ENCODE results near the gene RGS21.
"Not testable (repeated sequence)": the region's sequence is repeated elsewhere in the genome, so short reads cannot be mapped to it uniquely, and the experiment has no call there.

RGS21 gene

GRCh38 chr1:192316942-192317450 is at the start of gene RGS21:
Gene RGS21, plus strand, starts transcription at chr1:192316992. Its CDS starts 26,045 bp downstream, at chr1:192343037.
- no peak for DNase-seq

- DNase-seq: no peak
Observed at GRCh38 chr1:192268468-192269052, 48.2 kb upstream of the RGS21 start.

- no peak for DNase-seq
Observed at GRCh38 chr1:192270398-192270797, 46.4 kb upstream of the RGS21 start.

GRCh38 chr1:192272732-192273131 is 44.1 kb upstream of the RGS21 start:
- DNase-seq: no peak

- DNase-seq: no peak
Observed at GRCh38 chr1:192274588-192274987, 42.2 kb upstream of the RGS21 start.

- no peak for DNase-seq
Observed at GRCh38 chr1:192277635-192278034, 39.2 kb upstream of the RGS21 start.

- no peak for DNase-seq
Observed at GRCh38 chr1:192284927-192285326, 31.9 kb upstream of the RGS21 start.

GRCh38 chr1:192303029-192303428 is 13.8 kb upstream of the RGS21 start:
- no peak for DNase-seq

- DNase-seq: not testable (repeated sequence)
Observed at GRCh38 chr1:192308314-192308713, 8.5 kb upstream of the RGS21 start.

- DNase-seq: no peak
Observed at GRCh38 chr1:192311281-192311680, 5.5 kb upstream of the RGS21 start.

- DNase-seq: no peak
Observed at GRCh38 chr1:192327997-192328396, 11.2 kb downstream of the RGS21 start.

GRCh38 chr1:192342842-192343241 is 26.1 kb downstream of the RGS21 start:
- no peak for DNase-seq

- DNase-seq: no peak
Observed at GRCh38 chr1:192343344-192343743, 26.6 kb downstream of the RGS21 start.

GRCh38 chr1:192349314-192349713 is 32.5 kb downstream of the RGS21 start:
- DNase-seq: no peak

GRCh38 chr1:192350356-192350755 is 33.6 kb downstream of the RGS21 start:
- DNase-seq: no peak

- DNase-seq: no peak
Observed at GRCh38 chr1:192351550-192351949, 34.8 kb downstream of the RGS21 start.

- peak in 1 of 51 donors; percentile 17 for DNase-seq
Observed at GRCh38 chr1:192357924-192358323, 41.1 kb downstream of the RGS21 start.

GRCh38 chr1:192358402-192358801 is 41.6 kb downstream of the RGS21 start:
- no peak for DNase-seq

- DNase-seq: no peak
Observed at GRCh38 chr1:192358822-192359221, 42.0 kb downstream of the RGS21 start.

GRCh38 chr1:192363177-192363576 is 46.4 kb downstream of the RGS21 start:
- no peak for DNase-seq

- DNase-seq: no peak
Observed at GRCh38 chr1:192367436-192367835, 50.6 kb downstream of the RGS21 start.

- no peak for DNase-seq
Observed at GRCh38 chr1:192375306-192375705, 58.5 kb downstream of the RGS21 start.

GRCh38 chr1:192376374-192376773 is 59.6 kb downstream of the RGS21 start:
- no peak for DNase-seq

GRCh38 chr1:192378276-192378675 is 61.5 kb downstream of the RGS21 start:
- no peak for DNase-seq
